Ecto neural progenitor cell (in vitro differentiated cells): Measurements from ENCODE around the gene GREB1L.
"Not testable (repeated sequence)": the region's sequence is repeated elsewhere in the genome, so short reads cannot be mapped to it uniquely, and the experiment has no call there.

Experiments
- DNase-seq: peaks from one replicate; pipeline ENCODE4 v3.0.0-alpha.2; 2018; ENCODE audit warnings: low spot score

Gene GREB1L

DNA sequence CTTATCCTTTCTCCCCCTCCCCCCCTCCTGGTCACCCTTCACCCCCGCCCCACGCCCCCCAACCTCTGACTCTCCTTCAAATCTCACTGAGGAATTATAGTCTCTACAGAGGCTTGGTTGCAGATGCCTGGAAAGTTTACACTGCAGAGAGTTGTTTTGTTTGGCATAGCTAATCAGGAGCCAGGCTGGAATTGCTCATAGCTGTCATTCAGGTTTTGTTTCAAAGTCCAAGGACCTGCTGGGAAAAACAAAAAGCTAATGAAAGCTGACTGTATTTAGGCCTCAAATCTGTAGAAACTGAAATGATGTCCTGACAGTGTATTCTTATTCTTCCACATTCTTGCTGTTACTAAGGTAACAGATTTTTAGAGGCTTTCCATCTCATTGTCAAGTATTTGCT is 22.6 kb downstream of the GREB1L start:
- peak; percentile 66 for DNase-seq

DNA sequence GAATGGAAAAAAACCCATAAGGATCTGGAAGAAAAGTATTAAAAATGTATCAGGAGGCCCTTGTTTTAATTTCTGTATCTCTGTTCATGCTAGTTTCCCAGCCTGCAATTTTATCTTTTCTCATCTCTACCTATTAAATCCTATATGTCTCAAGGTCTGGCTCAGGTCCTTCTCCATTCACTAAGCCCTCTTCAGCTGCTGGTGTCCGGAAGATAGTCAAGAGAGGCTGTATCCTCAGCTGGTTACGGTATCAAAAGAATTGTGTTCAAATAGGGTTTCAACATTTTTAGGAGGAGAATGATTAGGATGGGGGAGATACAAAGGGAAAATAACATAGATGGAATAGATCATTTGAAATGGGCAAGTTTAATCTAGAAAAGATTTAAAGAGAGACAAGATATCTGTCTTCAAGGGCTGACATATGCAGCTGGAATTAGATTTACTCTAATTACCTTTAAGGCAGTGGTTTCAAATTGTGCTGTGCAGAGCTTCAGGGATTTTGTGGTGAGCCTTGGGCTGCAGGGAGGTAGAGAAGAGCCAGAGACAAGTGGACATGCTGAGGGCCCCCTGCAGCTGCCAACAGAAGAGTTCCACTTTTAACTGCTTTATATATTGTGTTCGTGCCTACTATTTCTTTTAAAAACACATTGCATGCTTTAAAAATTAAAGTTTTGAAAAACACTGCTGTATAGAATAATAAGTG is 24.1 kb downstream of the GREB1L start:
- DNase-seq = no peak

DNA sequence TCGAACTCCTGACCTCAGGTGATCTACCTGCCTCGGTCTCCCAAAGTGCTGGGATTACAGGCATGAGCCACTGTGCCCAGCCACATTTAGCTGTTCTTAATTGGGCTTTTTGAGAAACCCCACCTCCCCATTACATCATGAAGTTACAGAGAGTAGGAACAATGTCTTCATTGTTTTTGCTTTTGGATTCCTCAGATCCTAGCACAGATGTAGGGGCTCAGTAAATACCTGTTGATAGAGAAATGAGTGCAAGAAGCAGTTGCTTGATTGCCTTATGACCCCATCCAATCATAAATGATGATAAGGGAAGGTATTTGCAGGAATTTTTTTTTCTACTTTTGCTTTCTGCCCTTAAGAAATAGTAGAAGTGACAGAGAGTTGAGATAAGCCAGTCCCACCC is 25.4 kb downstream of the GREB1L start:
- DNase-seq = no peak

DNA sequence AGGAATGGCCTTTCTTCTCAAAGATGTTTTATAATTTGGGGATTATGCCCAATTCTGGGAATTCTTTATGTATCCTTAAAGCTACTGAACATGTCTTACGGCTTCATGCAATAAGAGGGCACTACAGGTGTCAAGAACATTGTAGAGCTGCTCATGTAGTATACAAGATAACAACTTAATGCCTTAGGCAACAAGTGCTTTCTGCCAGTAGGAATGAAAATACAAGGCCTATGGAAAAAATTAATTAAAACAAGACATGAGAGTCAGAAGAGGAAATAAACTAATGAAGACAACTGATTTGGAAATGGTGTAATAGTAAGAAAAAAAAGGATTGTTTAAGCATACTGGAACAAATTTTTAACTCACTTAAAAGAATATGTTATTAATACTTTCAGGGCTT is 27.3 kb downstream of the GREB1L start:
- DNase-seq = no peak

- DNase-seq = no peak
Observed at GRCh38 chr18:21270453-21270852, 28.4 kb downstream of the GREB1L start.

DNA sequence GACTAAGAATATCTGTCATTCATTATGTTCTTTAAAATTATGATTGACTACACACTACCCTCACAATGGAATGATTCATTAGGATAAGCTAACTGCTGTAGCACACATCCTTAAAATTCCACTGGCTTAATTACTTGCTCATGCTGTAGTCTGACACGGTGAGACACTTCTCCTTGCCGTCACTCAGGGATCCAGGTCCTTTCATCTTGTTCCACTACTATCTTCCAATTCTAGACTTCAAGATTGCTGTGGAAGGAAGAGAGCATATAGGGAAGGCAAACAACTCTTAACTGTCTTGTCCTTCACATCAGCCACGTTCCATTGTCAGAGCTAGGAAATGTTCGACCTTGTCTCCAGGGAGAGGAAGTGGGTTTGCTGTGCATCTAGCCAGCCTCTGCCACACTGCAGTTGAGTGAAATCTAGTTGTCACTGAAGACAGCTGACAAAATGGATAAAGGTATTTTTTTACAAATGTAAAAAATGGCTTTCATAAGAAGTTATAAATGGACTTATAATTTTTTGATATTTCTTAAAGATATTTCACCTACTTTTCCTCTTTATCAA is 30.1 kb downstream of the GREB1L start:
- DNase-seq = no peak

DNA sequence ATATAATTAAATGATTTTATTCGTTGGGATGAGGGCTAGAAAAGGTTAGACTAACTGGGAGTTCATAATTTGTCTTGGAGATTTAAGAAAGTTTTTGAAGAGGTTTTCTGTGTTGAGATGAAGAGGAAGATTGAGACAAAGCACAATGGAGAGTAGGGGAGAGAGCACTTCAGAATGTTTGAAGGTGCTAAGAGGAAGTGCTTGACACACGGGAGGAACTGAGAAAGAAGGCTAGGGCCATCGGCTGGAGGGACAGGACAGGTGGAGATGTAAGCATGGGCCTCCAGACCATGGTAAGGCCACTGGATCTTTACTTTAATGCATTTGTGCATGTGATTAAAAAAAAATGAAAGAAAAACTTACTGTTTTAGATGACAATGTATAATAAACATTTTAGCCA is 31.5 kb downstream of the GREB1L start:
- DNase-seq = no peak

GRCh38 chr18:21275645-21276044 is 33.6 kb downstream of the GREB1L start:
- no peak for DNase-seq

GRCh38 chr18:21277578-21277977 is 35.5 kb downstream of the GREB1L start:
- DNase-seq = no peak

- DNase-seq = not testable (repeated sequence)
Observed at GRCh38 chr18:21278218-21278617, 36.2 kb downstream of the GREB1L start.

DNA sequence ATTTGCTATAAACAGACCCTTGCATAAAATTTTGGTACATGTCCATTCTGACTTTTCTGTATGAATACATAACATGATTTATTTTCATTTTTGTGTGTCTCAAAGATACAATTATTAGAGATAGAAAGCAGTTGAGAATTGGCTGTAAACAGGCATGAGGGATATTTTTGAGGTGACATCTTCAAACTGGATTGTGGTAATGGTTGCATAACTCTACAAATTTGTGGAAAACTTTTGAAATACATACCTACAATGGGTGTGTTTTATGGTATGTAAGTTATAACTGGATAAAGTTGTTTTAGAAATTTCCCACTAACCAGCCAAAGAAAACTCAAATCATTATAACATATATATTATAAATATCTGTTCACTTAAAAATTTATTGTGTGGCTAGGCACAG is 39.6 kb downstream of the GREB1L start:
- no peak for DNase-seq

- DNase-seq = no peak
Observed at GRCh38 chr18:21284540-21284939, 42.5 kb downstream of the GREB1L start.

- no peak for DNase-seq
Observed at GRCh38 chr18:21289827-21290226, 47.8 kb downstream of the GREB1L start.

DNA sequence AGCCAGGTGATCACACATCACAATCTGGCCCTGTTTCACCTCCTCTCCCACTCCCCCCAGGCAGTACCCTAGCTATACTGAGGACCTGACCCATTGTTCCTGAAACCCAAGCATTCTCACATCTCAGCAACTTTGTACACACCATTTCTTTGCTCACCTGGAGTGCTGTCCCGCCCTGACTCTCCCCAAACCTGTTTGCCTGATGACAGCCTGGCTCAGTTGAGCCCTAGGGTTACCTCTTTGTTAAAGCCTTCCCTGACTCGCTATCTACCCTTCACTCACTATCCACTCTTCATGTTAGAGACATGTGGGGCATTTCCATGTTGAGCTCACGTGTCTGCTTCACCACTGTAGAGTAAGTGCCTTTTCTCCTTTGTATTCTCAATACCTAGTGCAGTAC is 49.1 kb downstream of the GREB1L start:
- no peak for DNase-seq

GRCh38 chr18:21293479-21293878 is 51.4 kb downstream of the GREB1L start:
- no peak for DNase-seq

- DNase-seq = no peak
Observed at GRCh38 chr18:21295101-21295500, 53.1 kb downstream of the GREB1L start.

DNA sequence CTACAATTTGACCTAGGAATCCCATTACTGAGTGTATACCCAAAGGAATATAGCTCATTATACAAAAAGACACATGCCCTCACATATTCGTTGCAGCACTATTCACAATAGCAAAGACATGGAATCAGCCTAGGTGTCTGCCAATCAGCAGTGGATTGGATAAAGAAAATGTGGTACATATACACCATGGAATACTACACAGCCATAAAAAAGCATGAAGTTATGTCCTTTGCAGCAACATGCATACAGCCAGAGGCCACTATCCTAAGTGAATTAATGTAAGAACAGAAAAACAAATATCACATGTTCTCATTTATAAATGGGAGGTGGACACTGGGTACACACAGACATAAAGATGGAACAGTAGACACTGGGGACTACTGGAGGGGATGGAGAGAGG is 54.0 kb downstream of the GREB1L start:
- no peak for DNase-seq

GRCh38 chr18:21298351-21298750 is 56.3 kb downstream of the GREB1L start:
- no peak for DNase-seq

DNA sequence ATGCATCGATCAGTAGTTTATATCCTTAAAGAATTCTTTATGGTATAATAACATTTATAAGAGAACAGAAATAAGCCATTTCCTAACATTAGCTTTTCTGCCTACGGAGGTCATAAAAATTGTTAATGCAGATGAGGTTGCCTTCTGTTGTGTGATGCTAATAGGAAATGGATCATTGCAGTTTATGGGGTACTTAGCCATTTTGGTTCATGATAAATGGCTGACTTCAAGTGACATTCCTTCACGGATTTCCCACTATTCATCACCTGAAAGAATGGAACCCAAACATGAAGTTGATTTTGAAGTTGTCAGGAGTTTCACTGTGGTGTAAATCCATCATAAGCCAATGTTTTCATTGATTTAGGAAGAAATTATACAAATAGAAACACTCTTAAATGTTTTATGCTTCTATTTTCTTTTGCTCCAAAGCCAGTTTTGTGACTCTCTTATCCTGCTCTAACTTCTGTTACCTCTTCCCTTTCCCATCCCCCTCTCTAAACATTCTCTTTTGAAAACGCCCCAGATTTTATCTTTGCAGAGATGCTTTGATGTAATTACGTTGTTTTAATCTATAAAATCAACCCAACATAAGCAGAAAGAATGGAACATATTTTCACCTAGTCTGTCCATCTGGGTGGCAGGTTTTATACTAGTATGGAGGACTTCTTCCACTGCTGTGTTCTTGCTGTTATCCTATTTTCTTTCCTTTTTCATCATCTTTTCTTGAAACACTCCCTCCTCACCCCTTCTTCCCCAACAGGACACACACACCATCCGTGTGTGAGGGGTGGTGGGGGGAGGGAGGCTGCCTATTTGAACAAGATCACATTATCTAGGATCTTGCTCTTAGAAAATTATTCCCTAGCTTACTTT is 58.2 kb downstream of the GREB1L start:
- DNase-seq = no peak

- DNase-seq = no peak
Observed at GRCh38 chr18:21300908-21301200, 58.8 kb downstream of the GREB1L start.

DNA sequence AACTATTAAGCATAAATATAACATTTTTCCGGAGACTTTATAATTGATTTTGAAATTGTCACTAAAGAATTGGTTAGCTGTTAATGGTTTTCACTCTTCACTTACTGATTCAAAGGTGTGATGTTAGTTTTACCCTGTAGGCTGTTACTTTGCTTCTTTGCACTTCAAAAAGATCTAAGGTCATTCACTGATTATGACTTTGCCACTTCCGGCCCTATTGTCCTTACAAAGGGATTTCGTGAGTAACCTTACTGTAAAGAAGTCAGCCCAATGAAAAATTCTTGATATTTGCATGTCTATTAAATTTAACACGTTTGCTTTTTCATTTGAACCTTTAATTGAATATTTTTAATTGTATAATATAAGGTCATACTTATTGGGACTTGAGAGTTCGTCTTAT is 61.4 kb downstream of the GREB1L start:
- no peak for DNase-seq

GRCh38 chr18:21303895-21304294 is 61.9 kb downstream of the GREB1L start:
- no peak for DNase-seq

- no peak for DNase-seq
Observed at GRCh38 chr18:21305621-21306020, 63.6 kb downstream of the GREB1L start.
